ENCODE measurements around the gene PPFIA2.

DNA sequence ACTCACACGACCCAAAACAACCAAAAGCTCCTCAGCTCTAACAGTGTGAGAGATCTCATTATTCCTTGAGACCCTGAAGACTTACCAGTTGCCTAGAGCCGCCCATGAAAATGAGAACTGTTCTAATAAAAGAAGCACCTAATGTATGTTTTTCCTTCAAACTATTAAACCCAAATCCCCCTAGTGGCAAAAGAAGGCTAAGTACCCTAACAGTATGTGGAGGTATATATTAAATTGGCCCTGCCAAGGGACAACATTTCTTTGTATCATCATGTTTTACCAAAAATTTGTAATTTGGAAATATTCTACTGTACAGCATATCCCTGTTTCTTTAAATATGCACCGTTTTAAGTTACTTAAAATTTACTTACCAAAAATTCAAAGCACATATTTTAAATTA is 38.0 kb upstream of the PPFIA2 start:
- TF ChIP-seq, protein P1, sequence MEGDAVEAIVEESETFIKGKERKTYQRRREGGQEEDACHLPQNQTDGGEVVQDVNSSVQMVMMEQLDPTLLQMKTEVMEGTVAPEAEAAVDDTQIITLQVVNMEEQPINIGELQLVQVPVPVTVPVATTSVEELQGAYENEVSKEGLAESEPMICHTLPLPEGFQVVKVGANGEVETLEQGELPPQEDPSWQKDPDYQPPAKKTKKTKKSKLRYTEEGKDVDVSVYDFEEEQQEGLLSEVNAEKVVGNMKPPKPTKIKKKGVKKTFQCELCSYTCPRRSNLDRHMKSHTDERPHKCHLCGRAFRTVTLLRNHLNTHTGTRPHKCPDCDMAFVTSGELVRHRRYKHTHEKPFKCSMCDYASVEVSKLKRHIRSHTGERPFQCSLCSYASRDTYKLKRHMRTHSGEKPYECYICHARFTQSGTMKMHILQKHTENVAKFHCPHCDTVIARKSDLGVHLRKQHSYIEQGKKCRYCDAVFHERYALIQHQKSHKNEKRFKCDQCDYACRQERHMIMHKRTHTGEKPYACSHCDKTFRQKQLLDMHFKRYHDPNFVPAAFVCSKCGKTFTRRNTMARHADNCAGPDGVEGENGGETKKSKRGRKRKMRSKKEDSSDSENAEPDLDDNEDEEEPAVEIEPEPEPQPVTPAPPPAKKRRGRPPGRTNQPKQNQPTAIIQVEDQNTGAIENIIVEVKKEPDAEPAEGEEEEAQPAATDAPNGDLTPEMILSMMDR (IDR thresholded peaks at IDR 0.05), result no peak
- no peak for TF ChIP-seq POLR2A (IDR thresholded peaks at IDR 0.05)

Data from lower leg skin (tissue), 3 donors.